ENCODE data around the gene OSBPL7. TPM values are rescaled to one million over a fixed set of nuclear protein-coding genes. Genes with fewer than 3 reads are reported as not detected.
A peak's percentile ranks its signal among the peaks of the same experiment; 100 is the strongest.

The OSBPL7 gene
- total and polyA plus RNA-seq, 2 of the 8 experiments (the other 6 are each of a cell fraction or from before 2014, with no cell fraction given): 7.2 to 8.9 TPM

DNA sequence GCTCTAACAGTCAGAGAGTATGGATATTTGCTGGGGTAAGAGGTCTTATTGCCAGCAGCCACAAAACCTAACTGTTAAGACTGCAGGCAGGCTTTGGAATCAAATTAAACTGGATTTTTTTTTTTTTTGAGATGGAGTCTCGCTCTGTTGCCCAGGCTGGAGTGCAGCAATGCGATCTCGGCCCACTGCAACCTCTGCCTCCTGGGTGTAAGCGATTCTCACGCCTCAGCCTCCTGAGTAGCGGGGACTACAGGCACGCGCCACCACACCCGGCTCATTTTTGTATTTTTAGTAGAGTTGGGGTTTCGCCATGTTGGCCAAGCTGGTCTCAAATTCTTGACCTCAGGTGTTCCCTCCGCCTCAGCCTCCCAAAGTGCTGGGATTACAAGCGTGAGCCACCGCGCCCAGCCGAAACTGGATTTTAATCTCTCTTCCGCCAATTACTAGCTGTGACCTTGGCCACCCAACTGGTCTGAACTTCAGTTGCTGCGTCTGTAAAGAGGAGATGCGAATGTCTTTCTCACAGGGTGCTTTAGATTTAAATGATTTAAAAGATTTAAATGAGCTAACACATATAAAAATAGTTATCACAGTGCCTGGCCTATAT, 8.9 kb upstream of the OSBPL7 start:
- Histone ChIP-seq H3K79me1 (ENCODE audit: low read depth, low read length) (no peaks in the 10 kb centered on the region), H3K36me3 (ENCODE audit: control insufficient read depth in 2 of 4, insufficient read depth in 4 of 4, low read length in 3 of 4) (peaks cover 7 to 26% (median 20%) of the 10 kb centered on the region in 4 experiments; a peak in 7 of 8 replicates), H2BK20ac (ENCODE audit: low read length) (no peak overlapping the region), H3K14ac (ENCODE audit: insufficient read length) (no peak overlapping the region), H3K79me2 (ENCODE audit: control insufficient read depth in 1 of 2, insufficient read depth in 2 of 2, low read length in 2 of 2) (peaks cover 2 to 14% of the 10 kb centered on the region in 2 experiments), H4K91ac (replicated peaks; ENCODE audit: insufficient read length, low read length) (no peak overlapping the region), H2BK120ac (replicated peaks; ENCODE audit: low read depth, low read length) (no peak overlapping the region), H3K18ac (ENCODE audit: extremely low read depth, low read length) (no peak overlapping the region), H3K9ac (replicated peaks in 1 of 4; ENCODE audit: extremely low read depth in 1 of 4, low read depth in 3 of 4, low read length in 3 of 4) (peak overlapping the region in 3 of 4 experiments; percentile 76 to 96 (median 78); a peak in 5 of 7 replicates), H3K27me3 (replicated peaks in 1 of 4; ENCODE audit: control insufficient read depth in 3 of 4, extremely low read depth in 1 of 4, insufficient read depth in 3 of 4, low read length in 3 of 4) (no peaks in the 10 kb centered on the region), H3K4me2 (ENCODE audit: insufficient read depth in 1 of 2, low read depth in 2 of 2, low read length in 2 of 2) (peak overlapping the region; percentile 68 to 93), H3K23me2 (ENCODE audit: low read depth, low read length) (peaks cover 3% of the 10 kb centered on the region; the same call in 1 of the 2 replicates), H3K27ac (ENCODE audit: low read depth, low read length) (no peak overlapping the region), H2AK5ac (ENCODE audit: low read depth, low read length) (no peak overlapping the region), H3K4ac (replicated peaks; ENCODE audit: insufficient read length, low read depth, low read length) (no peak overlapping the region), H2BK15ac (ENCODE audit: low read length) (no peak overlapping the region), H4K8ac (ENCODE audit: extremely low read depth, insufficient read depth, low read length) (no peak overlapping the region), H3K9me3 (ENCODE audit: insufficient read depth in 2 of 2, low read depth in 1 of 2, low read length in 1 of 2) (no peaks in the 10 kb centered on the region), H3K23ac (ENCODE audit: insufficient read length) (no peak overlapping the region), H4K20me1 (replicated peaks in 1 of 2; ENCODE audit: control insufficient read depth in 1 of 2, insufficient read depth in 2 of 2, low read length in 2 of 2) (no peaks in the 10 kb centered on the region), H2BK12ac (ENCODE audit: low read depth, low read length) (no peak overlapping the region), H3K4me3 (ENCODE audit: extremely low read depth in 1 of 4, insufficient read depth in 2 of 4, low read depth in 3 of 4, low read length in 4 of 4) (peak overlapping the region; percentile 86 to 99 (median 98)), H3K56ac (replicated peaks; ENCODE audit: insufficient read length, low read depth, low read length) (no peak overlapping the region), H4K5ac (ENCODE audit: insufficient read length, low read depth, low read length) (no peak overlapping the region), H2AFZ (ENCODE audit: low read length) (no peak overlapping the region), H3K4me1 (replicated peaks in 1 of 4; ENCODE audit: control insufficient read depth in 3 of 4, insufficient read depth in 4 of 4, low read length in 3 of 4) (peaks cover 0 to 6% (median 2%) of the 10 kb centered on the region in 4 experiments; a peak in 4 of 7 replicates), H2BK5ac (ENCODE audit: low read depth, low read length) (no peak overlapping the region)
- WGBS, 2 experiments (ENCODE audit: extremely low coverage in 1 of 2, insufficient coverage in 1 of 2, insufficient read length in 1 of 2, insufficient replicate concordance in 2 of 2, low coverage in 1 of 2, low lambda C conversion rate in 2 of 2, missing lambda C conversion rate in 1 of 2): 82% methylated on average over 18 of the region's 18 CpGs; no CpG with 5 or more reads in 1 of the 2 experiments
- POLR2A ChIA-PET (ENCODE audit: partially characterized antibody): interaction anchor here (1.1 to 2.8 kb wide), 5 partner anchors 8 to 65 kb away, joined by 3 to 10 read pairs (median 9); partner anchors contain the start of genes OSBPL7 and SP2
- FAIRE-seq (no peak), DNase-seq (ENCODE audit: low read depth in 1 of 2, low spot score in 2 of 2) (no peak)
- CTCF ChIA-PET (ENCODE audit: partially characterized antibody): interaction anchor here (0.9 to 3.0 kb wide), 11 partner anchors 9 to 116 kb away, joined by 3 to 21 read pairs (median 4); partner anchors contain the start of gene TBX21
- TF ChIP-seq BACH1 (IDR thresholded peaks at IDR 0.05; ENCODE audit: low read length) (no peak), SIX5 (IDR thresholded peaks at IDR 0.05; ENCODE audit: low read depth, low read length) (no peak), CTBP2 (IDR thresholded peaks at IDR 0.05; ENCODE audit: borderline replicate concordance, insufficient read depth, insufficient read length, low read length) (no peak), EGR1 (IDR thresholded peaks at IDR 0.05; ENCODE audit: borderline replicate concordance, low read depth, low read length) (no peak), NRF1 (IDR thresholded peaks at IDR 0.05; ENCODE audit: low read depth, low read length) (no peak), EZH2 (IDR thresholded peaks at IDR 0.05; ENCODE audit: low read depth, low read length, severe bottlenecking) (no peak), SAP30 (IDR thresholded peaks at IDR 0.05; ENCODE audit: insufficient read depth, insufficient replicate concordance, low read length) (no peak), SRF (IDR thresholded peaks at IDR 0.05; ENCODE audit: low read depth, low read length) (no peak), PHF8 (conservative IDR thresholded peaks at IDR 0.05; ENCODE audit: low read depth, low read length) (no peak), GTF2F1 (IDR thresholded peaks at IDR 0.05; ENCODE audit: borderline replicate concordance, low read depth, low read length) (no peak), YY1 (IDR thresholded peaks at IDR 0.05; ENCODE audit: low read depth, low read length) (no peak)
